Mucosa of descending colon (tissue), 3 donors: ENCODE data around the gene AGPS. TPM values are rescaled to one million over a fixed set of nuclear protein-coding genes. Genes with fewer than 3 reads are reported as not detected.
"Not testable (repeated sequence)": the region's sequence is repeated elsewhere in the genome, so short reads cannot be mapped to it uniquely, and the experiment has no call there.

Source experiments
- ATAC-seq: fragments of 200-7000 bp; cut with Tn5 transposase; one replicate; pipeline ENCODE4 v1.9.1; 2020; ENCODE audit warnings: mild to moderate bottlenecking, moderate library complexity
- DNase-seq, 3 donors: peaks; one replicate each; pipeline ENCODE4 v3.0.0-alpha.2; 2020
- H3K36me3 ChIP-seq: fragments of 200-600 bp; one replicate; pipeline ENCODE4 v1.8.0; 2021; ENCODE audit warnings: low read depth, mild to moderate bottlenecking
- H3K4me1 ChIP-seq: fragments of 200-600 bp; one replicate; pipeline ENCODE4 v1.8.0; 2021; ENCODE audit warnings: low read depth, mild to moderate bottlenecking
- H3K4me3 ChIP-seq: fragments of 200-600 bp; one replicate; pipeline ENCODE4 v1.8.0; 2021; ENCODE audit warnings: mild to moderate bottlenecking
- H3K9me3 ChIP-seq: fragments of 200-600 bp; one replicate; pipeline ENCODE4 v1.8.0; 2021; ENCODE audit warnings: mild to moderate bottlenecking
- CTCF ChIP-seq: fragments of 200-600 bp; IDR thresholded peaks from one replicate; pipeline ENCODE4 v1.8.0; 2022; ENCODE audit warnings: antibody characterized with exemption, mild to moderate bottlenecking
- intact Hi-C, 2 donors: fragments of 100-400 bp; cut with DNase I in 1 of 2; cut with micrococcal nuclease in 1 of 2; formaldehyde crosslinking; loops; one replicate each; pipeline versions ENCODE4 v1.11.0 to v1.11.1; 2022; cut with DNase I, micrococcal nuclease
- total RNA-seq, 3 donors: library from RNA; stranded (reverse); fragmentation: NEBNext Ultra II Directional in 2 of 3; extraction: Animal tissue kit (Norgen Biotek cat#: 25700) in 2 of 3; gene quantifications; one replicate each; pipeline versions ENCODE4 v1.2.1 to v1.2.4, GENCODE V29; 2021 to 2023
- donor health status: DM: no; HTN: no; CAD: no; lungs with moderate emphysema.
- donor health status: DM: no; HTN: no; CAD: no.
- donor health status: DM: no; HTN: yes; CAD: no.

AGPS gene
- total RNA-seq, 3 donors from 2014 or later = 43.0 to 58.4 (median 48.7) TPM

GRCh38 chr2:177348118-177348654 is 44.4 kb upstream of the AGPS start:
- Histone ChIP-seq H3K36me3 (no peaks in the 10 kb centered on the region), H3K9me3 (no peaks in the 10 kb centered on the region), H3K4me1 (peaks cover 5% of the 10 kb centered on the region), H3K4me3 (no peak overlapping the region)
- intact Hi-C loops = loop anchor here in 1 of 2 donors (10.0 kb wide), 1 partner anchor 377 kb away; no protein-coding TSS in a partner anchor
- ATAC-seq (no peak), DNase-seq (no peak)
- TF ChIP-seq CTCF = no peak

- Histone ChIP-seq H3K4me3 (no peak overlapping the region), H3K9me3 (no peaks in the 10 kb centered on the region), H3K4me1 (peaks cover 5% of the 10 kb centered on the region), H3K36me3 (no peaks in the 10 kb centered on the region)
- no peak for TF ChIP-seq CTCF
- ATAC-seq (no peak), DNase-seq (no peak)
- intact Hi-C loops = loop anchor here in 1 of 2 donors (10.0 kb wide), 1 partner anchor 376 kb away; no protein-coding TSS in a partner anchor
These were observed 43.6 kb upstream of the AGPS start for GRCh38 chr2:177348733-177349693.

- H3K9me3 ChIP-seq, intact Hi-C loops, H3K36me3 ChIP-seq, H3K4me3 ChIP-seq, DNase-seq, ATAC-seq, H3K4me1 ChIP-seq: not testable (repeated sequence)
These were observed 41.9 kb upstream of the AGPS start for GRCh38 chr2:177350624-177351023.

GRCh38 chr2:177351121-177351520 is 41.5 kb upstream of the AGPS start:
- intact Hi-C loops, H3K9me3 ChIP-seq, DNase-seq, H3K36me3 ChIP-seq, ATAC-seq, H3K4me3 ChIP-seq, H3K4me1 ChIP-seq: not testable (repeated sequence)

GRCh38 chr2:177352441-177353186 is 40.0 kb upstream of the AGPS start:
- intact Hi-C loops = no loop called here
- no peak overlapping the region for H3K4me3 ChIP-seq
- peak; percentile 57 for ATAC-seq
- H3K9me3 ChIP-seq = no peaks in the 10 kb centered on the region
- TF ChIP-seq CTCF = no peak
- H3K36me3 ChIP-seq = no peaks in the 10 kb centered on the region
- DNase-seq = no peak
- H3K4me1 ChIP-seq = peaks cover 5% of the 10 kb centered on the region

- no peak for DNase-seq
- Histone ChIP-seq H3K4me1 (peaks cover 5% of the 10 kb centered on the region), H3K36me3 (no peaks in the 10 kb centered on the region), H3K4me3 (no peak overlapping the region), H3K9me3 (no peaks in the 10 kb centered on the region)
- peak; percentile 31 for ATAC-seq
- no peak for TF ChIP-seq CTCF
- intact Hi-C loops = no loop called here
These were observed 39.4 kb upstream of the AGPS start for GRCh38 chr2:177353187-177353478.

- DNase-seq, H3K36me3 ChIP-seq, ATAC-seq, intact Hi-C loops, H3K4me1 ChIP-seq, H3K9me3 ChIP-seq, H3K4me3 ChIP-seq: not testable (repeated sequence)
These were observed 38.0 kb upstream of the AGPS start for GRCh38 chr2:177354541-177354940.
